ENCODE data around the gene DIO2.

DIO2 gene

DNA sequence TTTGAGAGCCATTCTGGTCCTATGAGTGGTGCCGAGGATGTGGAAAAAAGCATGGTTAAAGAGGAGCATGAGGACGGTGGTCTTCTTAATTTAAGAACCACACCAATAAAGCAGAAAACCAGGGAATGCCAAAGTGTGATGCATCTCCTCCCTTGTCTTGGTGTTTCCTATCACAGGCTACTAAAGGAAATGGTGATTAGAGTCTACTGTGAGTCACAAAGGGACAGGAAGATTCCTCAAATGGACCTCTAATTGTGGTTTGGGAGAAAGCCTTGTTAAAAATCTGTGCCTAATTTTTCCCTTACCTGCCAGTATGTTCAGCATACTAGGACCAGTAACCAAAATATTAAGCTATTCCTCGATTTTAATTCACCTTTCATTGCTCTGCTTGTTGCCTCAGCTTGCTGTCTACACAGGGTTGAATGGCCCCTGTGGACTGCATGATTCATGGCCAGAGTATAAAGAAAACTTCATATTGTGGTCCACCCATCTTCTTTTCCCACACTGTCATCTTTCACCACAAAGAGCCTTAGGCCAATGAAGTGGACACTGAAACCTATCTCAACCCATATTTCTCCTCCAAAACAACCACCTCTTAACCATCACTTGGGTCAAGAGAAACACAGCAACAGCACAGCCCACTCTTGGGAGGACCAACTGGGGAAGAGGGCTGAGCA is 38.8 kb downstream of the DIO2 start:
- no peaks in the 10 kb centered on the region for H3K27me3 ChIP-seq (replicated peaks; ENCODE audit: control insufficient read depth, insufficient read depth, low read length, poor library complexity, severe bottlenecking)
- DNase-seq, result no peak
- H3K4me1 ChIP-seq (ENCODE audit: control insufficient read depth, insufficient read depth, low read length, poor library complexity, severe bottlenecking), result no peaks in the 10 kb centered on the region
- H3K4me3 ChIP-seq (ENCODE audit: insufficient read depth, low read depth, low read length, poor library complexity, severe bottlenecking), result no peak overlapping the region
- no peaks in the 10 kb centered on the region for H3K36me3 ChIP-seq (ENCODE audit: control insufficient read depth, insufficient read depth, low read length)
- H3K9me3 ChIP-seq (ENCODE audit: control insufficient read depth, low read length), result no peaks in the 10 kb centered on the region
- no peak overlapping the region for H3K27ac ChIP-seq (ENCODE audit: insufficient read depth, low read length, poor library complexity, severe bottlenecking)

DNA sequence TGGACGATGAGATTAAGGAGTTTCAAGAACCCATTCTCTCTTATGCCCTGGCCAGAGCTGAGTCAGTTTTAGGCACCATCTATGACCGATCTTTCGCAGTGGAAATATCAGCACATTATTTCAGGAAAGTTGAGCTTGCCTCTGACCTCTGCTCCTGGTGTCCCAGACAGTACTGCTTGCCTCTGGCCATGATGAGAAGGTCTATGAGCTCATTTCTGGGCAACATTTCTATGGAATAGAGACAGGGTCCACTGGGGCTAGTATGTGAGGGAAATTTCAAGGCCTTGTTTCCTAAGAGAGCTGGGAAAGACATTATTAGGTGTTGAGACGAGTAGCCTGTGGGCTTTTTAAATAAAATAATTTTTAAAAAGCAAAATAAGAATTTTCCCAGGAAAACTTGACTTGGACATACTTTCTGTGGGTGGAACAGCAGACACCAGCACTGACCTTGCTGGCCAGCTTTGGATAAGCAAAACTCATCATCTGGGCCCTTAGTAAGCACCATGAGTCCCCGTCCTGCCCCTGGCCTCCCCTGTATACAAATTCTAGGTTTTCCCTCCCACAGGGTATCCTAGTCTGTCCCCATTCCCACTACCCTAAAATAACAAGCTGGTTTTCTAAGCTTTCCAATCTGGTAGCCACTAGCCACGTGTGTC is 43.4 kb downstream of the DIO2 start:
- H3K27me3 ChIP-seq (replicated peaks; ENCODE audit: control insufficient read depth, insufficient read depth, low read length, poor library complexity, severe bottlenecking), result no peaks in the 10 kb centered on the region
- H3K9me3 ChIP-seq (ENCODE audit: control insufficient read depth, low read length), result no peaks in the 10 kb centered on the region
- H3K4me3 ChIP-seq (ENCODE audit: insufficient read depth, low read depth, low read length, poor library complexity, severe bottlenecking), result no peak overlapping the region
- H3K36me3 ChIP-seq (ENCODE audit: control insufficient read depth, insufficient read depth, low read length), result no peaks in the 10 kb centered on the region
- DNase-seq, result no peak
- no peak overlapping the region for H3K27ac ChIP-seq (ENCODE audit: insufficient read depth, low read length, poor library complexity, severe bottlenecking)
- H3K4me1 ChIP-seq (ENCODE audit: control insufficient read depth, insufficient read depth, low read length, poor library complexity, severe bottlenecking), result no peaks in the 10 kb centered on the region

DNA sequence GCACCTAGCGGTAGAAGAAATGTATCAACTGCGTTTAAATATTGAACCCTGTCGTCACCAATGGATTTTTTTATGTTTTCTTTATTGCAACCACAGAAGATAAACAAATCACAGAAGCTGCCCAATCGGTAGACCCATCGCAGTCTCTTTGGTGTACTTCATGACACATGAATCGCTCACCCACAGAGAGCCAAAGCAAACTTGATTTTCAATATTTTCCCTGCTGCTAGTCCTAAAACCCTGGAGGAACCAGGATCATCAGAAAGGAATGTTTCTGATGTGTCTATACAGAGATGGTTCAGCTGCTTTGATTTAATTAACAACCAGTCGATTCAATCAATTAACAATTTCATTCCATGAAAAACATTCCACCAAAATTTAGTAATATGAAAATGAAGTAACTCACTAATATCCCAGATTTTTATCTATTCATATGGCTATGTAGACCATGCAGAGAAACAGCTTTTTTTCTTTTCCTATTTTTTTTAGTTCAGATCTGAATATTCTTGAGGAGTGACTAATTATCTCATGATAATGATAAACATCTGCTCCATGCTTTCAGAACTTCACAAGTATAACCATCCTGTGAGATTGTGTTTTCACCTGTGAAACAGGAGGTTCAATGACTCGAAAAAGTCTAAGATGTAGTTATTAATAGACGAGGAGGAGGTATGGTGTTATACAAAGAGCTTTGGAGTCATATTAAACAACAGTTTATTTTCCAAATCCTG is 46.1 kb downstream of the DIO2 start:
- H3K36me3 ChIP-seq (ENCODE audit: control insufficient read depth, insufficient read depth, low read length), result no peaks in the 10 kb centered on the region
- DNase-seq, result no peak
- no peaks in the 10 kb centered on the region for H3K27me3 ChIP-seq (replicated peaks; ENCODE audit: control insufficient read depth, insufficient read depth, low read length, poor library complexity, severe bottlenecking)
- no peaks in the 10 kb centered on the region for H3K9me3 ChIP-seq (ENCODE audit: control insufficient read depth, low read length)
- no peak overlapping the region for H3K27ac ChIP-seq (ENCODE audit: insufficient read depth, low read length, poor library complexity, severe bottlenecking)
- no peaks in the 10 kb centered on the region for H3K4me1 ChIP-seq (ENCODE audit: control insufficient read depth, insufficient read depth, low read length, poor library complexity, severe bottlenecking)
- H3K4me3 ChIP-seq (ENCODE audit: insufficient read depth, low read depth, low read length, poor library complexity, severe bottlenecking), result no peak overlapping the region

DNA sequence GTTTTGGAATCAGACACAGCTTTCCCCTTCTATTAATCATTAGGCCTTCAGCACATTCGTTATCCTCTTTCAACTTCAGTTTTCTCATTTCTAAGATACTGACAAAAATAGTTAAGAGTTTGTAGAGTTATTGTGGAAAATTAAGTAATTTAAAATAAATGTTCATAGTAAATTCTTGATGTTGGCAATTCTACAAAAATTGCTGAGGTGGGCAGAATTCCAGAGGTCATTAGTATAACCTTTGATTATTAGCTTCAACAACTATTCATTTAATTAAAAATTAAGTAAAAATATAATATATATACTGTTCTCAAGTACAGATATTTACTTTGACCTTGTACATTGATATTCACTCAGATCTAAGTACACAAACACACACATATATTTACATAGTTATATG is 58.5 kb downstream of the DIO2 start:
- H3K36me3 ChIP-seq (ENCODE audit: control insufficient read depth, insufficient read depth, low read length), result no peaks in the 10 kb centered on the region
- no peak overlapping the region for H3K4me3 ChIP-seq (ENCODE audit: insufficient read depth, low read depth, low read length, poor library complexity, severe bottlenecking)
- H3K4me1 ChIP-seq (ENCODE audit: control insufficient read depth, insufficient read depth, low read length, poor library complexity, severe bottlenecking), result no peaks in the 10 kb centered on the region
- DNase-seq, result no peak
- H3K27ac ChIP-seq (ENCODE audit: insufficient read depth, low read length, poor library complexity, severe bottlenecking), result no peak overlapping the region
- H3K9me3 ChIP-seq (ENCODE audit: control insufficient read depth, low read length), result no peaks in the 10 kb centered on the region
- no peaks in the 10 kb centered on the region for H3K27me3 ChIP-seq (replicated peaks; ENCODE audit: control insufficient read depth, insufficient read depth, low read length, poor library complexity, severe bottlenecking)

DNA sequence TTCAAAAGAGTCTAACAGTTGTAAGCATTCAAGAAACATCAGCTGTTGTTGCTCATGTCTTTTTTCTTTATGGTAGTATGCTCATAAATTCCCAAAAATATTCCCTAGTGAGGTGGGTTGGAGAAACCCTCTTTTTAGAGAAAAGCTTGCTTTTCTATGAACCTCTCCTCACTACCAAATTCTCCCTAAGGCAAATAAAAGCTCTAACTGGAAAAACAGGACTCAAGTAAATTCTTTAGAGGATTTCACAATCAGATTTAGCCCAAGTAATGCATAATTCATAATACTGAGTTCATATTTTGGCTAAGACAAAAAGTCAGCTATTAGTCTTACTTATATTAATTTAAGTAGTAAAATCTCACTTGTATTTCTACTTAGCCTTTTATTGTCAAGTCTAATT is 59.1 kb downstream of the DIO2 start:
- no peaks in the 10 kb centered on the region for H3K36me3 ChIP-seq (ENCODE audit: control insufficient read depth, insufficient read depth, low read length)
- DNase-seq, result no peak
- H3K4me1 ChIP-seq (ENCODE audit: control insufficient read depth, insufficient read depth, low read length, poor library complexity, severe bottlenecking), result no peaks in the 10 kb centered on the region
- no peak overlapping the region for H3K4me3 ChIP-seq (ENCODE audit: insufficient read depth, low read depth, low read length, poor library complexity, severe bottlenecking)
- no peaks in the 10 kb centered on the region for H3K27me3 ChIP-seq (replicated peaks; ENCODE audit: control insufficient read depth, insufficient read depth, low read length, poor library complexity, severe bottlenecking)
- H3K27ac ChIP-seq (ENCODE audit: insufficient read depth, low read length, poor library complexity, severe bottlenecking), result no peak overlapping the region
- H3K9me3 ChIP-seq (ENCODE audit: control insufficient read depth, low read length), result no peaks in the 10 kb centered on the region

DNA sequence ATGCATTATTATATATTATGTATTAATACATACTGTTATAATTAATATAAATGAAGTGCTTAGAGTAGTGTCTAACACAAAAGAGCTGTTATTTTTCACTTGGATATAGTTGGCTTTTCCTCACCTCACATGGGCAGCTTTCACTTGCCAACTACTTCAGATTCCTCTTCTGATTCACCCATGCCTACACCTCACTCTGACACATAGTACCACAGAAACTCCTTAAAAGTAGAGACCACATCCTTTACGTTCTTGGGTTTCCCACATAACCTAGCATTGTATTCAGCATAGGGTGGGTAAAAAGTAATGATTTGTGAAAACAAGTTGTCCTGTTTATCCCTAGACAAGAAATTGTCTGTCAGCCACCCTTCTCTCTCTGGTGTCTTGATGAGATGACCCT is 61.0 kb downstream of the DIO2 start:
- H3K27ac ChIP-seq (ENCODE audit: insufficient read depth, low read length, poor library complexity, severe bottlenecking), result no peak overlapping the region
- no peaks in the 10 kb centered on the region for H3K4me1 ChIP-seq (ENCODE audit: control insufficient read depth, insufficient read depth, low read length, poor library complexity, severe bottlenecking)
- H3K27me3 ChIP-seq (replicated peaks; ENCODE audit: control insufficient read depth, insufficient read depth, low read length, poor library complexity, severe bottlenecking), result no peaks in the 10 kb centered on the region
- no peaks in the 10 kb centered on the region for H3K36me3 ChIP-seq (ENCODE audit: control insufficient read depth, insufficient read depth, low read length)
- H3K4me3 ChIP-seq (ENCODE audit: insufficient read depth, low read depth, low read length, poor library complexity, severe bottlenecking), result no peak overlapping the region
- no peak for DNase-seq
- no peaks in the 10 kb centered on the region for H3K9me3 ChIP-seq (ENCODE audit: control insufficient read depth, low read length)
